ENCODE results near the gene SSR4. TPM values are rescaled to one million over a fixed set of nuclear protein-coding genes. Genes with fewer than 3 reads are reported as not detected.

SSR4 gene
- total RNA-seq, 1 donor: 156 TPM

DNA sequence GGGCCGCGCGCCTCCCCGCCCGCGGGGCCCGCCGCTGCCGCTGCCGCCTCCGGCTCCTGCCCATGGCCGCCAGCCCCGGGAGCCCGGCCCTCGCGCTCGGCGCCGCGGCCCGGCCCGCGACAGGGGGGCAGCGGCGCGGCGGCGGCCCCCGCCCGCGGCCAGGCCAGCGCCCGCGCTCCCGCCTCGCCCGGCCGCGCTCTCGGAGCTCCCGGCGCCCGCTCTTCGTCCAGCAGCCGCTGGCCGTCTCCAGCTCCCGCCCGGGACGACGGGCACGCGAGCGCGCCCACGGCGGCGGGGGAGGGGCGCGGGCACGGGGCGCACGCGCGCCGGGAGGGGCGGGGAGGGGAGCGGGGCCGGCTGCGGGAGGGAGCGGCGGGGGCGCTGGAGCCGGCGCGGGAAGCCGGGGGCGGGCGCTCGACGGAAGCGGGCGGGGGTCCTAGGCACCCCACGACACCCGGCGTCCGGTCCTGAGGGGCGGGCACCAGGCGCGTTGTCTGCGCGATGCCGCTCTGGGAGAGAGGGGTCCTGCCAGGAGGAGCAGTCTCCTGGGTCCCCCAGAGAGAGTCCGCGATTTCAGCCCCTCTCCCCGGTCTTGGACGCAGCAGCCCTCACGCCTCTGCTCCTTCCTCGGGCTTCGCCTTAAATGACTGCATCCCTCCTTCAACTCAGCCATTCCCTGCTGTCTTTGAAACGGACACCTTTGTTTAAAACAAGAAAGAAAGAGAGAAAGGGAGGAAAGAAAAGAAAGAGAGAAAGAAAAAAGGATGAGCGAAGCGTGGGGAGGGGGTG is 36.4 kb downstream of the SSR4 start:
- no peak overlapping the region for H2AFZ ChIP-seq (ENCODE audit: low read length)
- no peak overlapping the region for H3K4me2 ChIP-seq (ENCODE audit: insufficient read depth, low read length)
- H3K27ac ChIP-seq (ENCODE audit: low read depth, low read length): no peak overlapping the region
- H3K4me3 ChIP-seq (ENCODE audit: insufficient read depth, low read length): no peak overlapping the region
- H3K79me2 ChIP-seq (ENCODE audit: insufficient read depth, low read length): no peaks in the 10 kb centered on the region
- no peaks in the 10 kb centered on the region for H3K36me3 ChIP-seq (ENCODE audit: insufficient read depth, low read length)
- peaks cover 54% of the 10 kb centered on the region for H3K27me3 ChIP-seq (ENCODE audit: insufficient read depth, low read length)
- TF ChIP-seq, protein P1, sequence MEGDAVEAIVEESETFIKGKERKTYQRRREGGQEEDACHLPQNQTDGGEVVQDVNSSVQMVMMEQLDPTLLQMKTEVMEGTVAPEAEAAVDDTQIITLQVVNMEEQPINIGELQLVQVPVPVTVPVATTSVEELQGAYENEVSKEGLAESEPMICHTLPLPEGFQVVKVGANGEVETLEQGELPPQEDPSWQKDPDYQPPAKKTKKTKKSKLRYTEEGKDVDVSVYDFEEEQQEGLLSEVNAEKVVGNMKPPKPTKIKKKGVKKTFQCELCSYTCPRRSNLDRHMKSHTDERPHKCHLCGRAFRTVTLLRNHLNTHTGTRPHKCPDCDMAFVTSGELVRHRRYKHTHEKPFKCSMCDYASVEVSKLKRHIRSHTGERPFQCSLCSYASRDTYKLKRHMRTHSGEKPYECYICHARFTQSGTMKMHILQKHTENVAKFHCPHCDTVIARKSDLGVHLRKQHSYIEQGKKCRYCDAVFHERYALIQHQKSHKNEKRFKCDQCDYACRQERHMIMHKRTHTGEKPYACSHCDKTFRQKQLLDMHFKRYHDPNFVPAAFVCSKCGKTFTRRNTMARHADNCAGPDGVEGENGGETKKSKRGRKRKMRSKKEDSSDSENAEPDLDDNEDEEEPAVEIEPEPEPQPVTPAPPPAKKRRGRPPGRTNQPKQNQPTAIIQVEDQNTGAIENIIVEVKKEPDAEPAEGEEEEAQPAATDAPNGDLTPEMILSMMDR (IDR thresholded peaks at IDR 0.05; ENCODE audit: extremely low read depth, low read depth, low read length): no peak
- DNase-seq (ENCODE audit: insufficient read length, low spot score, missing footprints): peak; percentile 73
- H4K20me1 ChIP-seq (ENCODE audit: insufficient read depth, low read length): no peaks in the 10 kb centered on the region
- H3K4me1 ChIP-seq (ENCODE audit: insufficient read depth, low read length): no peaks in the 10 kb centered on the region
- no peaks in the 10 kb centered on the region for H3K9me3 ChIP-seq (ENCODE audit: low read depth, low read length)

DNA sequence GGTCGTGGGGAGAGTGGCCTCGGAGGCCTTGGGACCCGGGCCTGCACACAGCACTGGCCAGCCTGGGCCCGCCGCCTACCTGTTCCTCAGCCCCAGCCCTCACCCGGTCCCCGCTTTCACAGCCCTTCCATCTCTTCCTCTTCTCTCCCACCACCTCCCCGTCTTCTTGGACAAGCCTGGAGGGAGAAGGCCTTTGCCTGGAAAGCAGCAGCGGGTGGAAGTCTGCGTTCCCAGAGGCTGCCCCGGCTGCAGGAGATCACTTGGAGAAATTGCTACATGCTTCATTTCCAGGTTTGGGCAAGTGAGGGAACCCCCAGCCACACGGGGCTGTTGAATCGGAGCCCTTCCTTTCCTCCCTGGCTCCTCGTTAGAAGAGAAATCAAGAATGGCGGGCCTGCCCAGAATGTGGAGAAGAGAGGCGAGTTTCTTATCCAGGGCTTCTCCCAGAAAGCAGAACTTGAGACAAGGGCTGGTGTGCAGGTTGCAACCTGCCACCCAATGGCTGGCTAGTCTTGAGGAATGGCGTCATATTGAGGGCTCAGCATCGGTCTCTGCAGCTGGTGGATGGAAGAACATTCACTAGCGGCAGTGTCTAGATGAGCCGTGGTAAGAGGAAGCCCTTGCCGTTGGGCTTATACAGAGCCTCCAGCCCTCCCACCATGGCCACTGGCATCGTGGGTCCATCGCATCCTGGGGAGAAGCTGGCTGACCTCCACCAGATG is 37.1 kb downstream of the SSR4 start:
- Histone ChIP-seq H4K20me1 (ENCODE audit: insufficient read depth, low read length) (no peaks in the 10 kb centered on the region), H3K27ac (ENCODE audit: low read depth, low read length) (no peak overlapping the region), H3K9me3 (ENCODE audit: low read depth, low read length) (no peaks in the 10 kb centered on the region), H3K4me3 (ENCODE audit: insufficient read depth, low read length) (no peak overlapping the region), H3K79me2 (ENCODE audit: insufficient read depth, low read length) (no peaks in the 10 kb centered on the region), H3K4me2 (ENCODE audit: insufficient read depth, low read length) (no peak overlapping the region), H3K4me1 (ENCODE audit: insufficient read depth, low read length) (no peaks in the 10 kb centered on the region), H2AFZ (ENCODE audit: low read length) (no peak overlapping the region), H3K36me3 (ENCODE audit: insufficient read depth, low read length) (no peaks in the 10 kb centered on the region), H3K27me3 (ENCODE audit: insufficient read depth, low read length) (peaks cover 52% of the 10 kb centered on the region)
- peak; percentile 74 for DNase-seq (ENCODE audit: insufficient read length, low spot score, missing footprints)
- TF ChIP-seq, protein P1 (IDR thresholded peaks at IDR 0.05; ENCODE audit: extremely low read depth, low read depth, low read length): no peak

DNA sequence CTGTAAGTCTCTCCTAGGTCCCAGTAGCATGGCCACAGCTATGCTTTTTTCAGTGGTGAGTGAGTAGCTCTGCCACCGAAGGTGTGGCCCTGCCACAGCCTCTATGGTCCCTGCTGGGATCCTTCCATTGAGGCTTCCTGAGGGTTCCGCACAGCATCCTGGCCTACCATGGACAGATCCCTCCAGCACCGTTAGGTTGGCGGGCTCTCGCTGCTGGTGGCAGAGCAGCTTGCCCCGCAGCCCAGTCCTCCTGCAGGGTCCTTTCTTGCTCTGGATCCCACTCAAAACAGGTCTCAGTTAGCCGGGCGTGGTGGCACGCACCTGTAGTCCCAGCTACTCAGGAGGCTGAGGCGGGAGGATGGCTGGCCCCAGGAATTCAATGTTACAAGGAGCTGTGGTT is 38.3 kb downstream of the SSR4 start:
- no peak overlapping the region for H3K4me2 ChIP-seq (ENCODE audit: insufficient read depth, low read length)
- no peaks in the 10 kb centered on the region for H3K36me3 ChIP-seq (ENCODE audit: insufficient read depth, low read length)
- no peaks in the 10 kb centered on the region for H3K4me1 ChIP-seq (ENCODE audit: insufficient read depth, low read length)
- H3K9me3 ChIP-seq (ENCODE audit: low read depth, low read length): no peaks in the 10 kb centered on the region
- no peak overlapping the region for H2AFZ ChIP-seq (ENCODE audit: low read length)
- H3K27me3 ChIP-seq (ENCODE audit: insufficient read depth, low read length): peaks cover 43% of the 10 kb centered on the region
- H3K79me2 ChIP-seq (ENCODE audit: insufficient read depth, low read length): no peaks in the 10 kb centered on the region
- no peak overlapping the region for H3K27ac ChIP-seq (ENCODE audit: low read depth, low read length)
- H3K4me3 ChIP-seq (ENCODE audit: insufficient read depth, low read length): no peak overlapping the region
- no peaks in the 10 kb centered on the region for H4K20me1 ChIP-seq (ENCODE audit: insufficient read depth, low read length)
- TF ChIP-seq, protein P1 (IDR thresholded peaks at IDR 0.05; ENCODE audit: extremely low read depth, low read depth, low read length): no peak
- DNase-seq (ENCODE audit: insufficient read length, low spot score, missing footprints): peak; percentile 5

DNA sequence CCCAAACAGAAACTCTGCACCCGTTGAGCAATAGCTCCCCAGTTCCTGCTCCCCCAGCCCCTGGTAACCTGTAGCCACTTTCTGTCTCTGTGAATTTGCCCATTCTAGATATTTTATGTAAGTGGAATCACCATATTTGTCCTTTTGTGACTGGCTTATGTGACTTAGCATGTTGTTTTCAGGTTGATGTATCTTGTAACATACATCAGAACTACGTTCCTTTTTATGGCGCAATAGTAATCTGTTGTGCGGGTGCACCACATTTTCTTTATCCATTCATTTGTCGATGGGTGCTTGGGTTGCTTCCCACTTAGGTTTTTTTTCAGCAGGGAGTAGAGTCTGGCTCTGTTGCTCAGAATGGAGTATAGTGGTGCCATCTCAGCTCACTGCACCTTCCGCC is 42.5 kb downstream of the SSR4 start:
- Histone ChIP-seq H3K79me2 (ENCODE audit: insufficient read depth, low read length) (no peaks in the 10 kb centered on the region), H3K4me2 (ENCODE audit: insufficient read depth, low read length) (no peak overlapping the region), H2AFZ (ENCODE audit: low read length) (no peak overlapping the region), H3K9me3 (ENCODE audit: low read depth, low read length) (no peaks in the 10 kb centered on the region), H3K27me3 (ENCODE audit: insufficient read depth, low read length) (peaks cover 26% of the 10 kb centered on the region), H3K27ac (ENCODE audit: low read depth, low read length) (no peak overlapping the region), H3K4me3 (ENCODE audit: insufficient read depth, low read length) (no peak overlapping the region), H4K20me1 (ENCODE audit: insufficient read depth, low read length) (no peaks in the 10 kb centered on the region), H3K36me3 (ENCODE audit: insufficient read depth, low read length) (no peaks in the 10 kb centered on the region), H3K4me1 (ENCODE audit: insufficient read depth, low read length) (no peaks in the 10 kb centered on the region)
- DNase-seq (ENCODE audit: insufficient read length, low spot score, missing footprints): peak; percentile 34
- TF ChIP-seq, protein P1 (IDR thresholded peaks at IDR 0.05; ENCODE audit: extremely low read depth, low read depth, low read length): no peak

Data from osteoblast (primary cell).